Right kidney (tissue), 1 donor: ENCODE results near the gene BCLAF1.
"Not testable (repeated sequence)": the region's sequence is repeated elsewhere in the genome, so short reads cannot be mapped to it uniquely, and the experiment has no call there.

ENCODE experiments used
- DNase-seq: peaks from one replicate; pipeline ENCODE4 v3.0.0-alpha.2; 2016

BCLAF1 gene

DNA sequence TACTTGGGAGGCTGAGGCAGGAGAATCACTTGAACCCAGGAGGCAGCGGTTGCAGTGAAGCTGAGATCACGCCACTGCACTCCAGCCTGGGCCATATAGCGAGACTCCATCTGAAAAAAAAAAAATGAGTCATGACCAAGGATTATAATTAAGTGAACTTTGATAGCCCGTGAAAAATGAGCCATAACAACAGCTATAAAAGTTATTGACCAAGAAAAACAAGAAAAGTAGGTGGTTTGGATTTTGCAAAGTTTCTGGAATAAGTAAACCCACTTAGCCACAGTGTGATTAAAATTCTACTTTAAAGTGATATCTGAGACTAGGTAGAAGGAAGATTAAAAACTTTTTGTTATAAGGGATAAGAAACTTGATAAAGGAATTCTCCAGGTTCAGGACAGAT, 25.9 kb upstream of the BCLAF1 start:
- no peak for DNase-seq

DNA sequence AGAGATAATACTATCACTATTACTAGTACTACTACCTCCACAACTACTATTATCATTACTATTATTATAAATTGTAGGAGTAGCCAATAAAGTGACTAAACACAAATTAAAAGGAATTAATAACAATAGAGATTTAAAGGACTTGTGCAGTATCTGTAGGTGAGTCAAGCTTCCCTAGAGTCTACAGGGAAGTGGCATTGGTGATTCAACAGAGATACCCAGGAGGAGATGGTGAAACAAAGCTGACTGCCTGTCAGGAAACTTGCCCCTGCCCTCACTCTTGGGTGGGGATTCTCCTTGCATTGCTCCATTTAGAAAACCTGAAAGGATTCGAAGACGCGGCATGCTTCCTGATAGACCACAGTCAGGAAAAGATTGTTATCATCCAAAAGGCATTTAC, 23.3 kb upstream of the BCLAF1 start:
- DNase-seq, result no peak

DNA sequence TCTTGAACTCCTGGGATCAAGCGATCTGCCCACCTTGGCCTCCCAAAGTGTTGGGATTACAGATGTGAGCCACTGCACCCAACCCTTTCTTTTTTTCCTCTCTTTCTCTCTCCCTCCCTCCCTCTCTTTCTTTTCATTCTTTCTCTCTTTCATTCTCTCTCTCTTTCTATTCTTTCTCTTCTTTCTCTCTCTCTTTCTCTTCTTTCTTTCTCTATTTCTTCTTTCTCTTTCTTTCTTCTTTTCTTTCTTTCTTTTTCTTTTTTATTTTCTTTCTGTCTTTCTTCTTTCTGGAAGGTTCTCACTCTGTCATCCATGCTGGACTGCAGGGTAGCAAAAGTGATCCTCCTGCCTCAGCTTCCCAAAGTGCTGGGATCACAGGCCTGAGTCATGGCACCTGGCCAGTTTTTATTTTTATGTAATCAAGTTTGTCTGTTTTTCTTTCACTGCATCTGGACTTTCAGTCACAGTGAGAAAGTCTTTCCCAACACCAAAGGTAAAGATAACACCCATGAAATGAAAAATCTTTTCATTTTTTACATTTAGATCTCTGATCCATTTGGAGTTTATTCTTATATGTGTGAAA, 20.2 kb upstream of the BCLAF1 start:
- no peak for DNase-seq

DNA sequence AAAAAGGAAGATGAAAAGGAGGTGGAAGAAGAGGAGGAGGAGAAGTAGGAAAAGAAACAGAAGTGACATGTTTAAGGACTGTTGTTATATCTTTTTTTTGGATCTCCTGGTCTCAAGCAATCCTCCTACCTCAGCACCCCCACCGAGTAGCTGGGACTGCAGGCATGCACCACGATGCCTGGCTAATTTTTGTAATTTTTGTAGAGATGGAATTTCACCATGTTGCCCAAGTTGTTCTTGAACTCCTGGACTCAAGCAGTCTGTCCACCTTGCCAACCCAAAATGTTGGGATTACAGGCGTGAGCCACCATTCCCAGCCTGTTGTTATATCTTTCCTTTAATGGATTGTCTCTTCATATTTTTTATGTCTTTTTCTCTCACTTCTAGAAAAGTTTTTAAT, 19.5 kb upstream of the BCLAF1 start:
- no peak for DNase-seq

DNA sequence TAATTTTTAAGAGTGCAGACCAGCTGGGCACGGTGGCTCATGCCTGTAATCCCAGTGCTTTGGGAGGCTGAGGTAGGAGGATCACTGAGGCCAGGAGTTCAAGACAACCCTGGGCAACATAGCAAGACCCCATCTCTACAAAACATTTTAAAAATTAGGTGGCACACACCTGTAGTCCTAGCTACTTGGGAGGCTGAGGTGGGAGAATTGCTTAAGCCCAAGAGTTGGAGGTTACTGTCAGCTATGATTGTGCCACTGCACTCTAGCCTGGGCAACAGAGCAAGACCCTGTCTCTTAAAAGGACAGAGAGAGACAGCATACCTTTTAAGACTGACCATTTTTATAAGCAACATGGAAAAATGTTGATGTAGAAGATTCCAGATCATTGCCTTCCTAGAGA, 18.8 kb upstream of the BCLAF1 start:
- not testable (repeated sequence) for DNase-seq

DNA sequence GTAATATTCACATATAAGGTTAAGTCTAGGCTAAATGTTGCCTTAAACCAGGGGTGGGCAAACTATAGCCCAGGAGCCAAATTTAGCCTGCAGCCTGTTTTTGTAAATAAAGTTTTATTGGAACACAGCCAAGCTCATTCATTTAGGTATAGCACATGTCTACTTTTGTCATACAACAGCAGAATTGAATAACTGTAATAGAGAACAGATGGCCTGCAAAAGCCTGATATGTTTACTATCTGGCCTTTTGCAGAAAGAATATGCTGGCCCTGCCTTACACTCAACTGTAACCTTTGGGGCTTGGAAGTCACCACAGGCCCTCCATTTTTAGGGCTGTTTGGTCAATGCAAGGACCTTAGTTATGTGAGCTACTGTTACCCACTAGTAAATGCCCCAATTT, 17.7 kb upstream of the BCLAF1 start:
- DNase-seq, result no peak

DNA sequence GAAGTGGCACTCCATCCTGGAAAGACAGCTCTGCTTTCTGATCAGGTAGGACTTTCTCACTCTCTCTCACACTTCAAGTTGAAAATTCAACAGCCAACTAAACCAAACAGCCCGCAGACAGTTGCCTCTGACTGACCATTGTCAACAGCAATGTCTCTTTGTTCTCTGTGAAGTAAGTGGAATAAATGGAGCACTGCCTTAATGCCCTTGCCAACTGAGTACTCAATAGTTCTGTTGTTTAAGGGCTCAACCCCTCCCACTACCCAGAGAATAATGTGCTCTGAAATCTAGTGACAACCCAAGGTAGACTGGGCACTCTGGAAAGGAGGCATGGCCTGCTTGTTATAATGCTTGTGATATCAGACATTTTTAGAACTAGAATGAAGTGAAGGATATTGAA, 16.8 kb upstream of the BCLAF1 start:
- DNase-seq, result no peak

DNA sequence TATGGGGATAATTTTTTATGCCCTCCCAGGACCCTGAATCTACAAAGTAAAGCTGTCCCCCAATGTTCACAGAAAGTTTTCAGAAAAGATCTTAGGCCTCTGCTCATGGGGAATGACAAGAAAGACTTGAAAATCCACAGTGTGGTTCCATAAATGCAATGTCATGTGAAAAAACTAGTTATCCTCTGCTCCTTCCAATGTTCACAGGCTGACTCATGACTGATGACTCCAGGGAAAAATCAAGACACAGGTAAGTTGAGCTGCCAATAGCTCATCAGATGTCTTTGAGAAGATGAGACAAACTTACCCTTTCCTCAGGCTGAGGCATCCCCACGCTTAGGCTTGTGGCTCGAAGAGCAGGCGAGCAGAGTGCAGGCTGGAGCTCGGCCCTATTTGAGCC, 14.8 kb upstream of the BCLAF1 start:
- DNase-seq, result no peak

DNA sequence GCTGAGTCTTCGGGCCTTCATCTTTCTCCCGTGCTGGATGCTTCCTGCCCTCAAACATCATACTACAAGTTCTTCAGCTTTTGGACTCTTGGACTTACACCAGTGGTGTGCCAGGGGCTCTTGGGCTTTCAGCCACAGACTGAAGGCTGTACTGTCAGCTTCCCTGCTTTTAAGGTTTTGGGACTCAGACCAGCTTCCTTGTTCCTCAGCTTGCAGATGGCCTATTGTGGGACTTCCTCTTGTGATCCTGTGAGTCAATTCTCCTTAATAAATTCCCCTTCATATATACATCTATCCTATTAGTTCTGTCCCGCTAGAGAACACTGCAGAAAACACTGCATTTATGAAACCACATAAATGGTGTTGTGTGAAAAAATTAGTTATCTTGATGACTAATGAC, 13.9 kb upstream of the BCLAF1 start:
- DNase-seq, result no peak

DNA sequence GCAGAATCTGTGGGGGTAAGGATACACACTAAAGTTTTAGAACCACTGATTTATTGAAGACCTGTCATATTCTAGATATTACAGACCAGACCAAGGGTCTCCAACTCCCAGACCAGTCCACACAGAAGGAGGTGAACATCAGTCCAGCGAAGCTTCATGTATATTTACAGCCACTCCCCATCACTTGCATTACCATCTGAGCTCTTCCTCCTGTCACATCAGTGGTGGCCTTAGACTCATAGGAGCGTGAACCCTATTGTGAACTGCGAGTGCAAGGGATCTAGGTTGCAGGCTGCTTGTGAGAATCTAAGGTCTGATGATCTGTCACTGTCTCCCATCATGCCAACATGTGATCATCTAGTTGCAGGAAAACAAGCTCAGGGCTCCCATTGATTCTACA, 5.0 kb upstream of the BCLAF1 start:
- no peak for DNase-seq

DNA sequence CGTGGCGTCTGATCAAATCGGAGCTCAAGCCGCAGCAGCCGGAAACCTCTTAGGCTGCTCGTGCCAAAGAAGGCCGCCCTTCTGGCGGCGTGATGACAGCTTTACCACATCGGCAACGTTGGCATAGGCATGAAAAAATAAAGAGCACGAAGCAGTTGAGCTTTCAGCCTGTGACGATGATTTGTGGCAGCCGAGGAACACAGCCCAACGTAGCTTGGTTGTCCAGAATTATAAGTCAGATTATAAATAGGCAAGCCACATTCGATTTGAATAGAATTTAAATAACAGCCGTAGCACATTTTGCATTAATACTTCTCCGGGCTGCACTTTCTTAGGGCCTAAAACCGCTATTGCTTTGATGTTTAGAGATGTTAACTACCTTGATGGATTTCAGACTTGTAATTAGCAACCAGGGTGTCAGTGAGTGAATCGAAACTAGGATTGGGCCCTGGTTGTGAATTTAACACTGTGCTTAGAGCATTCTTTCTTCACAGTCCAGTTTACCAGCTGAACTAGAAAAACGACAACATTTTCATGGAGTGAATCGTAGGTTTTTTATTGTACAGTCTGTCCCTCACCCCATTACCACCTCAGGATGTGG, 864 bp upstream of the BCLAF1 start:
- DNase-seq, result no peak

DNA sequence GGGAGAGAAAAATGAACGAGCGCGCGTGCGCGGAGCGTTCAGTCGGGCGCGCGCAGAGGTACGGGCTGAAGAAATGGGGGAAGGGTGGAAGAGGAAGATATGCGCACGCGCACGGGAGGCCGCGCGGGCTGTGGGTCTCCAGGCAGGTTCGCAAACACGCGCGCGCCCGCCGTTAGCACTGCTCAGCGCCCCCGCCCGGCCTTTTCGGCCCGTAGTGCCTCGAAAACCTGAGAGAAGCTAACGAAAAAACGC, 393 bp downstream of the BCLAF1 start:
- peak; percentile 90 for DNase-seq

DNA sequence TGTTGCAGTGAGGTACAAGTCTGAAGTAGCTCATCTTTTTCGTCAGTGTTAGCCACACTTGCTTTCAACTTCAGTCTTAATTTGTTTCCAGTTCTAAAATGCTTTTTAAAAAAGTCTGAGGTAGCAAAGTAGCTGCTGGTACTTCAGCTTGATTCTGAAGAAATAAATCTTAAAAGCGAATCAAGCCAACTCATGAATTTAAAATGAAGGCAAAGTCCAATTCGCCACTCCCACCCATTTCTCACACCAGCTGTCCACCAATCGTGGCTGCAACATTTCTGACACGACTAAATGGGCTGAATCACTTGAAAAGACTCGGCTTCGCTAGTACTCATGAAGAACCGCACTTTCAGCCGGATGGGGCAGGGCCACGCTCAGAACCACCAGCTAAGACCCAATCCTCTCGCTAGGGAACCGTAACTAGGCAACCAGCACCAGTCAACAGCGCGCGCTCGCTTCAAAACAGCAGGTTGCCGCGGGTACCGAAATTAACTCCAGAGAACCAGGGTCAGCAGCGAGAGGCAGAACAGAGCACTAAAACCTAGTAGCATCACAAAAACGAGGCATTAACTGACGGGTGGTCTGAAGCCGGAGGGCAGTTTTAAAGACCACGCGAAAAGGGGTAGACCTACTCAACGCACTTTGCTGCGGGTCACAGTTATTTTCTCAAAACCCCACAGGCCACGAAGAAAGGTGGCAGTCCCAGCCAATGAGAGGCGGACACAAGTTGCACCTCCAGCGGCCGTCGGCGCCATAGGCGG, 900 bp downstream of the BCLAF1 start:
- DNase-seq, result no peak

DNA sequence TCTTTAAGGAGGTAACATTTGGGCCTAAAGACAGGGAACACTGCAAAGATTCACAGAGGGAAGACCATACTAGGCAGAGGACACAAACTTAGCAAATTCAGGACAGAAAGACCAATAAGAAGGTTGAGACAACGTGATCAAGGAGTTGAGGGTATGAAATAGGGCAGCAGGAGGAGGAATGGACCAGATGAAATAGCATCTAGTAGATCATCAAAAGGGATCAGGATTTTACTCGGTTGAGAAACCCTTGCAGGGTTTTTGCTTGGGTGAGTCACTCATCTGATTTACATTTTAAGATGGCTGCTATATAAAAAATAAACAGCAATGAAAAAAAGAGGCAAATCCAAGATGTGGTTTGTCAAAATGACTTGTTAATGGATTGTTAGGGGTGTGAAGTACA, 4.7 kb downstream of the BCLAF1 start:
- DNase-seq, result no peak

DNA sequence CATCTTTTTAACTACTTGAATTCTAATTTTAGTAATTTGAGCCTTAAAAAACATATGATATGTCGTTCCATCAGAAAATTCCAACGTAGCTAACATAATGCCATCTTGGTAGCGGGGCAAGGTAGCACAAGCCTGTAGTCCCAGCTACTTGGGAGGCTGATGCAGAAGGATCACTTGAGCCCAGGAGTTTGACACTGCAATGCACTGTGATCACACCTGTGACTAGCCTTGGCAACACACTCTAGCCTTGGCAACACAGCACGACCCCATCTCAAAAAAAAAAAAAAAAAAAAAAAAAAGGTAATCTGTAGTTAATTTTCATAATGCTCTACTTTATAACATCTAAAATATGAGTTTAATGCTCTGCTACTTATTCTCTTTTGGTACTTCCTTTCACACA, 6.7 kb downstream of the BCLAF1 start:
- no peak for DNase-seq

DNA sequence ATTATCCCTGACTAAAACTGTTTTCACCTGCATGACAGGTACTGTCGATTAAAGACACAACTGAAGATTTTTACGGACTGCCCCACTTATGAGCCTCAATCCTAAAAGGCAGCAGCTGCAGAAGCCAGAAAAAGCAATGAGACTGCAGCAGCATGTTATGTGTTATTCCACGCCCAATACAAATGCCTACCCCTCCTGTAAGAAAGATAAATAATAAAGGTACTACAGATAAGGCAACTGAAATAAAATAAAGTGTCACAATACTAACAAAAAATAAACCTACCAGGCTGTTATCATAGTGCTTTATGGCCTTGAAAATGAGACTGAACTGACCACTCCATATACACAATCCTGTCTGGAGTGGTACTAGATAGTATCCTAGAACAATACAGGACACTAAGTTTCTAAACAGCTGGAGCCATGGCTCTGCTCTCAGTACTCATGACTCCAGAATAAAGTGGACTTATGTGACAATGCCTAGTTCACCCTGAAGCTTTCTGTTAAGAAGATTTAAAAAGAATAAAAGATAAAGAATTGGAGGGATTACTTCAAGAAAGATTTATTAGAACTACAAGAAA, 9.5 kb downstream of the BCLAF1 start:
- no peak for DNase-seq

DNA sequence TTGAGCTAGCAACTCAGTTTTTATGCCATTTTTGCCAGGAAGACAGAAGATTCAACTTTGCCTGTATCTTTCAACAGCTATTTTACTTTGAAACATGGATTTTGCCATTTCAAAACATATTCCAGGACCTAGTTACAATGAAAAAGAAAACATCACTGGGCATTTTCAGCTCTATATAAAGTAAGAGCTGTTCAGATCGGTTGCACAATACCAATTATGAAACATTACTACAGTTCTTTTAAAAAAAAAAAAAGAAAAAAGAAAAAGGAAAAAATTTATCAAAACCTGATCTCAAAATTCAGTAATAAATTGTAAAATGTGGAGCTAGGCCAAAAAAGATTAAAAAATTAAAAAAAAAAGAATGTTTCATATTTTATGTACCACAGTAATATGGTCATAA, 15.6 kb downstream of the BCLAF1 start:
- no peak for DNase-seq

DNA sequence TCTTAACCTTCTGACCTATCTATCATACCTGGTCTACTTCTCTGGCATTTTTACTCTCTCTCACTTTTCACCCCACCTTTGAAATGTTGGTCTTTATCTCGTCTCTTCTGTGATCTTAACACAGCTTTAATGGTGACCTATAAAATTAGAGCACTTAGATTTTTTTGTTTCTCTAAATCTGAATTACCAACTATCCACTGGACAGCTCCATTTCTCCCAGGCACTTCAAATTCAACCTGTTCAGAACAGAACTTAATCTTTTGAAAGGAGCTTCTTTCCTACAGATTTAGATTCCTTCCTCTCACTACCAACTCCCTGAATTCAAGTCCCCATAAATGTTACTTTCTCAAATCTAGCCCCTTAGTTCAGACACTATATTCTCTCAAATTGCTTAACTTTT, 24.5 kb downstream of the BCLAF1 start:
- DNase-seq, result no peak

DNA sequence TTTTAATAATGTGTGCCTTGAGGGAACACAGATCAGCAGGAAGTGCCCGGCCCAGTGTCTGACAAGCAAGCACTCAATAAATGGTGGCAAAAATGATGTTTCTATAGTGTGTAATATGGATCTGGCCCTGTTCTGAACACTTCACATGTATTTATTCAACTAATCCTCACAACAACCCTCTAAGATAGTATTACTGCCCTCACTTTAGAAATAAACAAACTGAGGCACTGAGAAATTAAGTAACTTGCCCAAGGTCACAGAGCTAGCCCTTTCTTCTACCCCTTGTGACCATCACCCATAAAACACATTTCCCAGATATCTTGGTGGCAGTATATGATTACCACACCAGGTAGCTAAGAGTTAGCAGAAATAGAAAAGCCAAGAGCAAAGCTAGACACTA, 26.7 kb downstream of the BCLAF1 start:
- no peak for DNase-seq

DNA sequence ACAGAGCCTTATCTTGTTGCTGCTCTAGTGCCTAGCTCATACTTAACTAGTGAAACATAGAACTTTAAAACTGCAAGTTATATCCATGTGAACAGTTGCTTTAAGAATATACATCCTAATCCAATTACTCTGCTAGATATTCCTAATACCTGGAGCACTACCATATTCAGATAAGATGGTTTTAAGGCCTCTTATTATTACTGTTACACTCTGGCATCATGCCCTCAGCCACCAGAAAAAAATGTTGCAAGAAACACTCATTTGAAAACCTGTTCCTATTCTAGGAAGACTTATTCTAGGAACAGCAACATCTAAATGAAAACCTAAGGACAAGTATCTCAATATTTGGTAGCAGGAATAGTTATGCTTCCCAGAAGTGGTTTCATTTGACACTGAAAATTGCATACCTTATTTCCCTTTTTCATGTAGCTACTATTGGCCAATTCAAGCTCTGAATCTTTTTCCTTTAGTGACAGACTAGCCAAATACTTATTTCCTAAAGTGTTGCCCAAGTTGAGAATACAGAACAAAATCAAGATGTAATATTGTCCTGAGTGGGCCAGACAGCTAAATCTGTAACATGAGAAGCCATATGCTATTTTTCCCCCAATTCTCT, 34.7 kb downstream of the BCLAF1 start:
- DNase-seq, result no peak

DNA sequence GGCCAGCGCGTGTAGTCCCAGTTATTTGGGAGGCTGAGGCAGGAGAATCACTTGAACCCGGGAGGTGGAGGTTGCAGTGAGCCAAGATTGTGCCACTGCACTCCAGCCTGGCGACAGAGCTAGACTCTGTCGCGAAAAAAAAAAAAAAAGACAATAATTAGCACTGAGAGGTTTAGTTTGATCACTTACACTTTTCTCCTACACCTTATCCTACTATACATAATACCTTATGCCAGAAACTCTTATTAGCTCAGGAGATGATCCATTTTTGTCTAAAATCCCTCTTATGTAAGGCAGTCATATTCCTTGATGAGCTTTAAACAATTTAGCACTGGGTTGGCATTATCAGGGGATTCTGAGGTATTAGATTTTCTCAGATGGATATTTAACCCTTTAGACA, 35.9 kb downstream of the BCLAF1 start:
- no peak for DNase-seq

DNA sequence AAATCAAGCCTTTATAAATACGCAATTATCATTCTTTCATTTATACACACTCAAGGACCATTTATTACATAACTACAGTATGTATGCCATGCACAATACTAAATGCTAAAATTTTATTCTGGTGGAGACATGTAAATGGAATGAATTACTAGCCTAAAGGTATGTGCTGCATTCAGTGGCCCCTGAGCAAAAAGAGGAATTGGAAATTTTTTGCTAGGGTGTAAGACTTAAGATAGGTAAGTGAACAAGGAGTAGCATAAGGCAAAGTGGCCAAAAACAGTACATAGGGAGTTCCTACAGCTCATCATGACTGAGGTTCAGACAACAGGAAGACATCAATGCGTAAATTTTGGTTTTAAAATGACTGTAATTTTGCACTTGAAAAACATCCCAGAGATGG, 37.2 kb downstream of the BCLAF1 start:
- DNase-seq, result no peak

DNA sequence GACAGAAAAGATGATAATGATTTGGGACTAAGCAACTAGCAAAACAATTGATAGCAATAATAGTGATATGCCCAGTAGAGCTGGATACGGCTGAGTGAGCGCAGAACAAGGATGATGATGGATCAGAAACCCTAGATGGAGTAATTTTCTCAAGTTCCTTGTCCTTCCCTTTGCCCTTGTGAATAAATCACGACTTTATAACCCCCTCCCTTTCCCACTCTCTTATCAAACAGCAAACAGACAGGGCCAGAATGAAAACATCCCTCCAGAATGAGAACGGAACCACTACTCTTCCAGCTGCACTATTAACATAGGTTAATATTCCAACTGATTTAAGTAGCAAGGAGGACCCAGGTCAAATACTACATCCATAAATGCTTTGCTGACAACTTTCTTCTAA, 38.3 kb downstream of the BCLAF1 start:
- DNase-seq, result no peak

DNA sequence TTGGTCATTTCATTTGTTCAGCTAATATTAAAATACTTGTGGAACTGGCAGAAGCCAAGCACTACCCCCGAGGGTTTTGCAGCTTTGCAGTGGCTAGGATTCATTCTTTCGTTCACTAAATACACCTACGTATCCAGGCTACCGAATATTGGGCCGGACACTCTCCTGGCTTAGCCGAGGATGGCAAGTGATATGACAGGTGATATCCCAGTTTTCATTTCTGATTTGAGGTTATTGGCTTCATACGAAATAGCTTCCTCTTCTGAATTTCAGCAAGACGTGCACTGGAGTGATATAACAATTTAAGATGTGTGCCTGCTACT, 39.0 kb downstream of the BCLAF1 start:
- no peak for DNase-seq
